ENCODE measurements around the gene MIOX.

MIOX gene

GRCh38 chr22:50454556-50455075 is 32.0 kb upstream of the MIOX start:
- DNase-seq (ENCODE audit: extremely low read depth, insufficient read length): no peak
- no peak overlapping the region for H3K4me3 ChIP-seq (replicated peaks; ENCODE audit: low read depth, low read length)
- no peaks in the 10 kb centered on the region for H3K27me3 ChIP-seq (replicated peaks; ENCODE audit: control insufficient read depth, insufficient read depth, low read length)
- peaks cover 44% of the 10 kb centered on the region for H3K36me3 ChIP-seq (ENCODE audit: control insufficient read depth, insufficient read depth, low read length)
- TF ChIP-seq CTCF (IDR thresholded peaks at IDR 0.05; ENCODE audit: insufficient read depth, low read length, poor library complexity, severe bottlenecking): no peak

GRCh38 chr22:50455201-50455600 is 31.5 kb upstream of the MIOX start:
- Histone ChIP-seq H3K36me3 (ENCODE audit: control insufficient read depth, insufficient read depth, low read length) (peaks cover 45% of the 10 kb centered on the region), H3K27me3 (replicated peaks; ENCODE audit: control insufficient read depth, insufficient read depth, low read length) (no peaks in the 10 kb centered on the region), H3K4me3 (replicated peaks; ENCODE audit: low read depth, low read length) (no peak overlapping the region)
- no peak for DNase-seq (ENCODE audit: extremely low read depth, insufficient read length)
- no peak for TF ChIP-seq CTCF (IDR thresholded peaks at IDR 0.05; ENCODE audit: insufficient read depth, low read length, poor library complexity, severe bottlenecking)

GRCh38 chr22:50456026-50456425 is 30.6 kb upstream of the MIOX start:
- no peak for TF ChIP-seq CTCF (IDR thresholded peaks at IDR 0.05; ENCODE audit: insufficient read depth, low read length, poor library complexity, severe bottlenecking)
- peaks cover 47% of the 10 kb centered on the region for H3K36me3 ChIP-seq (ENCODE audit: control insufficient read depth, insufficient read depth, low read length)
- no peak for DNase-seq (ENCODE audit: extremely low read depth, insufficient read length)
- H3K4me3 ChIP-seq (replicated peaks; ENCODE audit: low read depth, low read length): no peak overlapping the region
- H3K27me3 ChIP-seq (replicated peaks; ENCODE audit: control insufficient read depth, insufficient read depth, low read length): no peaks in the 10 kb centered on the region

- DNase-seq (ENCODE audit: extremely low read depth, insufficient read length): no peak
- no peaks in the 10 kb centered on the region for H3K27me3 ChIP-seq (replicated peaks; ENCODE audit: control insufficient read depth, insufficient read depth, low read length)
- peak; percentile 41 for TF ChIP-seq CTCF (IDR thresholded peaks at IDR 0.05; ENCODE audit: insufficient read depth, low read length, poor library complexity, severe bottlenecking)
- no peak overlapping the region for H3K4me3 ChIP-seq (replicated peaks; ENCODE audit: low read depth, low read length)
- H3K36me3 ChIP-seq (ENCODE audit: control insufficient read depth, insufficient read depth, low read length): peaks cover 53% of the 10 kb centered on the region
Observed at GRCh38 chr22:50456466-50457234, 30.0 kb upstream of the MIOX start.

- no peak for TF ChIP-seq CTCF (IDR thresholded peaks at IDR 0.05; ENCODE audit: insufficient read depth, low read length, poor library complexity, severe bottlenecking)
- H3K36me3 ChIP-seq (ENCODE audit: control insufficient read depth, insufficient read depth, low read length): peaks cover 64% of the 10 kb centered on the region
- H3K27me3 ChIP-seq (replicated peaks; ENCODE audit: control insufficient read depth, insufficient read depth, low read length): no peaks in the 10 kb centered on the region
- no peak overlapping the region for H3K4me3 ChIP-seq (replicated peaks; ENCODE audit: low read depth, low read length)
- no peak for DNase-seq (ENCODE audit: extremely low read depth, insufficient read length)
Observed at GRCh38 chr22:50459016-50459415, 27.6 kb upstream of the MIOX start.

Data from GM06990 (cell line).